ENCODE results near the gene HBEGF. TPM values are rescaled to one million over a fixed set of nuclear protein-coding genes. Genes with fewer than 3 reads are reported as not detected.

Gene HBEGF
- total RNA-seq, 6 donors from 2014 or later: 10.5 to 65.0 (median 49.5) TPM

DNA sequence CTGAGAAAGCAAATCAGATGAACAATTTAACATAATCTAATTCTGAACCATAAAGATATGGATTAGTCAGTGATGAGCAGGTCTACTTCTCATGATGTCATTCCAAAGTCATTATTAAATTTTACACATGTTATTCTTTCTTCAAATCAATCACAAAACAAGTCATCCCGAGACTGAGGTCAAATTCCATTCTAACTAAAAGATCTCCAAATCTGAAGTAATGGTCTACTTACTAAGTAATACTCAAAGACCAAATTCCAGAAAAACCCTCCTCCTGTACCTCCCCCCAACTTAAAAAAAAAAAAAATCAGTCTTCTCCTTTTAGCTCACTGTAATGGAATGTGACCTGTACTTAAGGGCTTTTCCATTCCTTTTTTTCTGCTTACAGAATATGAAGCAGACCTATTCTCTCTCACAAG lies 48.2 kb downstream of the HBEGF start:
- peaks cover 0 to 17% (median 2%) of the 10 kb centered on the region in 4 donors for H3K36me3 ChIP-seq
- H3K4me1 ChIP-seq: peaks cover 35 to 75% (median 44%) of the 10 kb centered on the region in 4 donors
- no peak for DNase-seq
- H3K27me3 ChIP-seq: no peaks in the 10 kb centered on the region
- ATAC-seq (ENCODE audit: low FRiP score in 2 of 2): peak; percentile 35 to 67
- H3K4me3 ChIP-seq: no peak overlapping the region
- TF ChIP-seq POLR2A (IDR thresholded peaks at IDR 0.05): no peak
- no peak for TF ChIP-seq CTCF (IDR thresholded peaks at IDR 0.05)
- TF ChIP-seq EP300 (IDR thresholded peaks at IDR 0.05): no peak
- TF ChIP-seq POLR2AphosphoS5 (IDR thresholded peaks at IDR 0.05): no peak
- no peaks in the 10 kb centered on the region for H3K9me3 ChIP-seq
- 59 to 75% methylated on average over 1 of the region's 1 CpG for WGBS, 2 donors
- H3K27ac ChIP-seq: peak overlapping the region; percentile 37 to 75 (median 56)

DNA sequence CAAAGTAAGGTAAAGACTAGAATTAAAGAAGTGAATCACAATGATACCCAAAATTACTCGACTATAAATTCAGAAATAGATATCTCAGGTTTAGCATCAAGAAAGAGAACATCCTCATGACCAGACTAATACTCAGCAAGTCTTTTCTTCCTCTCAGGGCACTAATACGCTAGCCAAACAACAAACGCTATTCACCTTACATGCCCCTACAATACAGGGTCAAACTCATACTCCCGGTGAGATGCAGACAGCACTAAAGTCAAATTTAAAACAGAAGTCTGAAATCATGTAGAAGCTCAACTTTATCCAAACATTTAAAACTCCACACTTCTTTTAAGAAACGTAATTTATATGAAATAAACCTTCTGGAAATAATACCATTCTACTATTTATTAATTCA lies 49.1 kb downstream of the HBEGF start:
- no peak overlapping the region for H3K4me3 ChIP-seq
- ATAC-seq (ENCODE audit: low FRiP score in 2 of 2) (no peak), DNase-seq (no peak)
- H3K36me3 ChIP-seq: peaks cover 0 to 17% (median 2%) of the 10 kb centered on the region in 4 donors
- peaks cover 42 to 79% (median 53%) of the 10 kb centered on the region in 4 donors for H3K4me1 ChIP-seq
- no peaks in the 10 kb centered on the region for H3K9me3 ChIP-seq
- no peaks in the 10 kb centered on the region for H3K27me3 ChIP-seq
- H3K27ac ChIP-seq: peak overlapping the region in 2 of 4 donors; percentile 48 to 50
- TF ChIP-seq CTCF (IDR thresholded peaks at IDR 0.05) (no peak), POLR2AphosphoS5 (IDR thresholded peaks at IDR 0.05) (no peak), EP300 (IDR thresholded peaks at IDR 0.05) (no peak), POLR2A (IDR thresholded peaks at IDR 0.05) (no peak)
- 63 to 74% methylated on average over 5 of the region's 5 CpGs for WGBS, 2 donors

- no peaks in the 10 kb centered on the region for H3K9me3 ChIP-seq
- peak overlapping the region in 2 of 4 donors; percentile 25 to 50 for H3K27ac ChIP-seq
- H3K36me3 ChIP-seq: peaks cover 0 to 17% (median 2%) of the 10 kb centered on the region in 4 donors
- no peak overlapping the region for H3K4me3 ChIP-seq
- TF ChIP-seq EP300 (IDR thresholded peaks at IDR 0.05) (no peak), POLR2A (IDR thresholded peaks at IDR 0.05) (no peak)
- no peak for ATAC-seq (ENCODE audit: low FRiP score in 2 of 2)
- peaks cover 43 to 80% (median 47%) of the 10 kb centered on the region in 4 donors for H3K4me1 ChIP-seq
- DNase-seq: no peak
- H3K27me3 ChIP-seq: no peaks in the 10 kb centered on the region
- 77 to 86% methylated on average over 3 of the region's 3 CpGs for WGBS, 2 donors
Measured at GRCh38 chr5:140296289-140296688, 50.1 kb downstream of the HBEGF start.

DNA sequence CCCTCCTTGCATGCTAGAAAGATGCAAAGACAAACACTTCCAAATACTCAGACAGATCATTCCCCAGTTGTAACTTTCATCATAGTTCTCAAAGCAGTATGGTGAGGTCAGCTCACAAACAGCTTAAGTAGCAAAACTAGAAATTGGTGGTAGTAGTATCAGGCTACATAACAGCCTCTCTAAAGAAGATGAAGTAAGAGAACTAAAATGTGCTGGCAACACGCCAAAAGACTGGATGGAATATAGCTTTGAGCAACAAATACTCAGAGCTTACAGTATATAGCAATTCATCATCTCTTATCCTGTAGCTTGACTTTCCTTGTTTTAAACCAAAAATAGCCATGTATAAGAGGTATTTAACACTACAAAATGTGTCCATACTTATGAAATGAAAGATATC lies 51.0 kb downstream of the HBEGF start:
- Histone ChIP-seq H3K4me1 (peaks cover 42 to 76% (median 46%) of the 10 kb centered on the region in 4 donors), H3K27ac (peak overlapping the region in 2 of 4 donors; percentile 6 to 50), H3K9me3 (no peaks in the 10 kb centered on the region), H3K36me3 (peaks cover 0 to 17% (median 2%) of the 10 kb centered on the region in 4 donors), H3K27me3 (no peaks in the 10 kb centered on the region), H3K4me3 (no peak overlapping the region)
- TF ChIP-seq EP300 (IDR thresholded peaks at IDR 0.05) (no peak), POLR2AphosphoS5 (IDR thresholded peaks at IDR 0.05) (peak in 1 of 2 donors; percentile 51), CTCF (IDR thresholded peaks at IDR 0.05) (no peak)
- ATAC-seq (ENCODE audit: low FRiP score in 2 of 2) (peak in 1 of 2 donors; percentile 83), DNase-seq (peak in 1 of 2 donors; percentile 74)
- 27 to 30% methylated on average over 1 of the region's 1 CpG for WGBS, 2 donors

DNA sequence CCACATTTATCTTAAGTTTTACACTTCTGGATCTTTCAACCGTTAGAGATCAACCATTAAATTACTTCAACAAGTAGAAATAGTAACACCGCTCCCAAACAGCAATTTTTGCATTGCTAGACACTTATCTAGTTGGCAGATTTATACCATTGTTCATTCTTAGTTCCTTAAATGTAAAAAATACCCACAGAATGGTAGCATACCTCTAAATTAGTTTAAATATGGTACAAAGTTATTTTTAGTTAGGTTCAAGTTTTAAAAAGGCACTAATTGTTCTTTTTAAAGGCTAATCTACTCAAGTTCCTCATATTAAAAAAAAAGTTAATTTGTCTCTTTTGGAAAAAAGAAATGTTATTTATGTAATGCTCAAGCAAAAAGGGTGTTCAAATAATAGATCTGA lies 51.6 kb downstream of the HBEGF start:
- no peak for ATAC-seq (ENCODE audit: low FRiP score in 2 of 2)
- H3K4me3 ChIP-seq: no peak overlapping the region
- H3K4me1 ChIP-seq: peaks cover 42 to 72% (median 46%) of the 10 kb centered on the region in 4 donors
- DNase-seq: no peak
- H3K27ac ChIP-seq: peak overlapping the region in 1 of 4 donors; percentile 50
- H3K27me3 ChIP-seq: no peaks in the 10 kb centered on the region
- WGBS, 2 donors: 60 to 66% methylated on average over 2 of the region's 2 CpGs
- H3K9me3 ChIP-seq: no peaks in the 10 kb centered on the region
- no peak for TF ChIP-seq EP300 (IDR thresholded peaks at IDR 0.05)
- TF ChIP-seq POLR2A (IDR thresholded peaks at IDR 0.05): no peak
- no peak for TF ChIP-seq CTCF (IDR thresholded peaks at IDR 0.05)
- no peak for TF ChIP-seq POLR2AphosphoS5 (IDR thresholded peaks at IDR 0.05)
- H3K36me3 ChIP-seq: peaks cover 0 to 13% (median 0%) of the 10 kb centered on the region in 4 donors
